ENCODE results near the gene GDPD4. TPM values are rescaled to one million over a fixed set of nuclear protein-coding genes. Genes with fewer than 3 reads are reported as not detected.

The GDPD4 gene
- total and polyA plus RNA-seq, 2 of the 4 experiments (the other 2 are of a cell fraction) = not detected

DNA sequence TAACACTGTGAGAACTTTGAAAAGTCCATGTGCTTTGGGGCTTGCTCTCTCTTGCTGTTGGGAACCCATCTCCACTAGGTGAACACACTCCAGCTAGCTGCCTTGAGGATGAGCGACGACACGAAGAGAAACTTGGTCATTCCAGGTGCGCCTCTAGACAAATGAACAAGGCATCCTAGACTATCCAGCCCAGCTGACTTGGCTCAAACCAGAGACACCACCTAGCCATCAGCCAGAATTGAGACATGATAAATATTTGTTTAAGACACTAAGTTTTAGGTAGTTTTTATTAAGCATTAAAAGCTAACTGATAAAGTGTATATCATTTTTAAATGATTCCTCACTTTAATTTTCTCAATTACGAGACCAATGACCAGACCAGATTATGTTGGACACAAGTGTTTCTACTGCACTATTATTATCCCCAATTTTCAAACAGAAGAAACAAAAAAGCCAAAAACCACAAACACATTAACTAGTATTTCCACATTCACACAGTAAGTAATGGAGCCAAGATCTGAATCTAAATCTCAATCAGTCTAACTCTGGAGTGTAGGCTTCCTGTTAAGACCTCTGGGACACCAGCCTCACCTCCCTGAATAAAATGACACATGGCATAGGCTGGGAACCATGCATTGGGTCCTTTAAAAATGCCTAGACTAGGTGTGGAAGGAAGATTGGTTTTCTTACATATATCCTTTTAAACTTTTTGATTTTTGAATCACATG lies 70.4 kb downstream of the GDPD4 start:
- H2AK9ac ChIP-seq (replicated peaks; ENCODE audit: low read depth, low read length, poor library complexity) = no peak overlapping the region
- H3K18ac ChIP-seq (ENCODE audit: low read depth, low read length) = no peak overlapping the region
- H4K20me1 ChIP-seq (ENCODE audit: insufficient read depth, low read length) = no peaks in the 10 kb centered on the region
- H4K8ac ChIP-seq (ENCODE audit: low read depth in 2 of 2, low read length in 2 of 2) = no peak overlapping the region
- H3K36me3 ChIP-seq (ENCODE audit: control insufficient read depth, insufficient read depth, low read length) = no peaks in the 10 kb centered on the region
- dilution Hi-C loops (cut with HindIII; ENCODE audit: low sequenced_read_pairs, unreplicated experiment) = no loop called here
- no peak overlapping the region for H3K9ac ChIP-seq (ENCODE audit: low read depth, low read length)
- DNase-seq (no peak), ATAC-seq (ENCODE audit: low read depth) (no peak)
- TF ChIP-seq CTCF (conservative IDR thresholded peaks at IDR 0.05; ENCODE audit: low read depth, low read length) (no peak), FOS (IDR thresholded peaks at IDR 0.05; ENCODE audit: low read depth, low read length) (no peak), POLR2A (IDR thresholded peaks at IDR 0.05; ENCODE audit: low read depth, low read length) (no peak), RAD21 (IDR thresholded peaks at IDR 0.05; ENCODE audit: low read length) (no peak), RCOR1 (IDR thresholded peaks at IDR 0.05; ENCODE audit: insufficient replicate concordance, low read length) (no peak), SMC3 (IDR thresholded peaks at IDR 0.05; ENCODE audit: low read depth, low read length) (no peak), MAZ (IDR thresholded peaks at IDR 0.05; ENCODE audit: borderline replicate concordance, low read depth, low read length) (no peak), NFE2L2 (IDR thresholded peaks at IDR 0.05; ENCODE audit: low read depth, low read length) (no peak), USF2 (IDR thresholded peaks at IDR 0.05; ENCODE audit: low read depth, low read length) (no peak)
- TF ChIP-seq, protein P1, sequence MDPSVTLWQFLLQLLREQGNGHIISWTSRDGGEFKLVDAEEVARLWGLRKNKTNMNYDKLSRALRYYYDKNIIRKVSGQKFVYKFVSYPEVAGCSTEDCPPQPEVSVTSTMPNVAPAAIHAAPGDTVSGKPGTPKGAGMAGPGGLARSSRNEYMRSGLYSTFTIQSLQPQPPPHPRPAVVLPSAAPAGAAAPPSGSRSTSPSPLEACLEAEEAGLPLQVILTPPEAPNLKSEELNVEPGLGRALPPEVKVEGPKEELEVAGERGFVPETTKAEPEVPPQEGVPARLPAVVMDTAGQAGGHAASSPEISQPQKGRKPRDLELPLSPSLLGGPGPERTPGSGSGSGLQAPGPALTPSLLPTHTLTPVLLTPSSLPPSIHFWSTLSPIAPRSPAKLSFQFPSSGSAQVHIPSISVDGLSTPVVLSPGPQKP (IDR thresholded peaks at IDR 0.05; ENCODE audit: borderline replicate concordance, low read depth, low read length) = no peak
- no peak overlapping the region for H3K4ac ChIP-seq (ENCODE audit: low read depth, low read length)
- intact Hi-C loops (cut with micrococcal nuclease) = loop anchor here (10.0 kb wide), 1 partner anchor 184 kb away; no protein-coding TSS in a partner anchor
- no peak overlapping the region for H2BK15ac ChIP-seq (ENCODE audit: low read depth, low read length)
- H3K9me1 ChIP-seq (ENCODE audit: insufficient read depth, low read length) = no peaks in the 10 kb centered on the region
- peaks cover 3% of the 10 kb centered on the region; the same call in 1 of the 2 replicates for H3K9me3 ChIP-seq (ENCODE audit: control insufficient read depth, insufficient read depth, low read length)
- no peaks in the 10 kb centered on the region for H3K79me1 ChIP-seq (ENCODE audit: low read depth in 1 of 2, low read length in 2 of 2)
- no peak overlapping the region for H4K91ac ChIP-seq (ENCODE audit: insufficient read depth, low read depth, low read length)
- H2AK5ac ChIP-seq (ENCODE audit: low read depth, low read length) = no peak overlapping the region
- no peak overlapping the region; the same call in 1 of the 2 replicates for H3K14ac ChIP-seq (replicated peaks; ENCODE audit: low read depth, low read length)
- POLR2A ChIA-PET (ENCODE audit: unreplicated experiment) = no interaction called here
- CTCF ChIA-PET = no interaction called here
- no TSS peak for BruUV-seq (replicated peaks)
- no peak overlapping the region for H2BK120ac ChIP-seq (ENCODE audit: low read depth, low read length)
- no peak overlapping the region for H2BK20ac ChIP-seq (ENCODE audit: low read depth, low read length)
- H3K4me3 ChIP-seq (ENCODE audit: insufficient read depth, low read depth, low read length) = no peak overlapping the region
- in situ Hi-C loops (cut with MboI; ENCODE audit: low sequenced_read_pairs) = no loop called here
- H3K23ac ChIP-seq (ENCODE audit: low read depth, low read length) = no peak overlapping the region
- H3K4me1 ChIP-seq (ENCODE audit: control insufficient read depth, insufficient read depth, low read length) = no peaks in the 10 kb centered on the region
- no peak overlapping the region for H3K27ac ChIP-seq (ENCODE audit: insufficient read depth, low read length)
- H3K56ac ChIP-seq (ENCODE audit: extremely low read depth, insufficient read depth, low read length) = no peak overlapping the region
- no peak overlapping the region for H2AFZ ChIP-seq (replicated peaks; ENCODE audit: low read length, poor library complexity)
- no peak overlapping the region for H4K5ac ChIP-seq (ENCODE audit: low read depth, low read length)
- H3K27me3 ChIP-seq (ENCODE audit: control insufficient read depth, insufficient read depth, low read length) = peaks cover 5% of the 10 kb centered on the region; the same call in 1 of the 2 replicates
- no peak overlapping the region for H2BK5ac ChIP-seq (ENCODE audit: low read depth, low read length, poor library complexity, severe bottlenecking)
- no CpG with 5 or more reads among the region's 5 CpGs for WGBS, 2 experiments (ENCODE audit: extremely low coverage in 2 of 2, insufficient read length in 1 of 2)
- H3K4me2 ChIP-seq (ENCODE audit: low read depth, low read length) = no peak overlapping the region
